Hepatocyte (in vitro differentiated cells): ENCODE results near the gene TECR. TPM values are rescaled to one million over a fixed set of nuclear protein-coding genes. Genes with fewer than 3 reads are reported as not detected.

Experiments used
- DNase-seq: peaks from one replicate; pipeline ENCODE4 v3.0.0-alpha.2; 2016; ENCODE audit warnings: low spot score
- H2AFZ ChIP-seq: fragments of 200-600 bp; sonication (generic); 2 replicates; pipeline ENCODE4 v1.6.0; 2016; ENCODE audit warnings: antibody characterized with exemption, mild to moderate bottlenecking
- H3K27ac ChIP-seq: fragments of 200-600 bp; sonication (generic); 2 replicates; pipeline ENCODE4 v1.5.1; 2016; ENCODE audit warnings: mild to moderate bottlenecking
- H3K27me3 ChIP-seq: fragments of 200-600 bp; sonication (generic); 2 replicates; pipeline ENCODE4 v1.6.1; 2016
- H3K36me3 ChIP-seq: fragments of 200-600 bp; sonication (generic); replicated peaks from 2 replicates; pipeline ENCODE4 v1.5.1; 2016; ENCODE audit warnings: low read depth; ENCODE audit not compliant: insufficient read depth
- H3K4me1 ChIP-seq: fragments of 200-600 bp; sonication (generic); 2 replicates; pipeline ENCODE4 v1.5.1; 2016; ENCODE audit warnings: mild to moderate bottlenecking, moderate library complexity; ENCODE audit not compliant: insufficient read depth
- H3K4me2 ChIP-seq: fragments of 200-600 bp; sonication (generic); 2 replicates; pipeline ENCODE4 v1.6.0; 2016
- H3K4me3 ChIP-seq: fragments of 200-600 bp; sonication (generic); 2 replicates; pipeline ENCODE4 v1.5.1; 2016; ENCODE audit warnings: mild to moderate bottlenecking
- H3K79me2 ChIP-seq: fragments of 200-600 bp; sonication (generic); 2 replicates; pipeline ENCODE4 v1.6.0; 2017; ENCODE audit warnings: mild to moderate bottlenecking
- H3K9me2 ChIP-seq: fragments of 200-600 bp; sonication (generic); replicated peaks from 2 replicates; pipeline ENCODE4 v1.6.0; 2017; ENCODE audit warnings: mild to moderate bottlenecking; ENCODE audit not compliant: insufficient read depth
- H3K9me3 ChIP-seq: fragments of 200-600 bp; sonication (generic); 2 replicates; pipeline ENCODE4 v1.5.1; 2016; ENCODE audit warnings: low read depth, mild to moderate bottlenecking
- H4K20me1 ChIP-seq: fragments of 200-600 bp; sonication (generic); 2 replicates; pipeline ENCODE4 v1.6.0; 2016; ENCODE audit warnings: mild to moderate bottlenecking; ENCODE audit not compliant: insufficient read depth, poor library complexity, severe bottlenecking
- EZH2 ChIP-seq: fragments of 200-600 bp; sonication (generic); IDR thresholded peaks from 2 replicates; pipeline ENCODE4 v1.6.1; 2016; ENCODE audit warnings: antibody characterized with exemption, mild to moderate bottlenecking, borderline replicate concordance
- EZH2phosphoT487 ChIP-seq: fragments of 200-600 bp; sonication (generic); IDR thresholded peaks from one replicate; pipeline ENCODE4 v1.6.1; 2018; ENCODE audit warnings: antibody characterized with exemption, mild to moderate bottlenecking, low read depth, moderate library complexity; ENCODE audit not compliant: unreplicated experiment, severe bottlenecking
- WGBS: methylation state at CpG from one replicate; pipeline ENCODE4 v1.1.6; 2016; ENCODE audit warnings: low lambda C conversion rate; ENCODE audit errors: missing lambda C conversion rate; 5-methylcytosine and 5-hydroxymethylcytosine counted together
- polyA plus RNA-seq: library from polyadenylated mRNA; unstranded; fragments of >200 nt; fragmentation: Nextera tagmentation; extraction: Ambion mirVana; gene quantifications from 2 replicates; pipeline ENCODE4 v1.2.1, GENCODE V29; 2016
- total RNA-seq: library from RNA; depleted of rRNA; stranded (reverse); fragments of >200 nt; gene quantifications from 2 replicates; pipeline ENCODE4 v1.2.3, GENCODE V29; 2014
- TF ChIP-seq, protein P1 (sequence below): fragments of 200-600 bp; sonication (generic); IDR thresholded peaks from 2 replicates; pipeline ENCODE4 v1.5.1; 2016; ENCODE audit warnings: antibody characterized with exemption, mild to moderate bottlenecking; ENCODE audit not compliant: poor library complexity

The TECR gene
- total and polyA plus RNA-seq, 2 experiments from 2014 or later: 65.3 to 366 TPM

DNA sequence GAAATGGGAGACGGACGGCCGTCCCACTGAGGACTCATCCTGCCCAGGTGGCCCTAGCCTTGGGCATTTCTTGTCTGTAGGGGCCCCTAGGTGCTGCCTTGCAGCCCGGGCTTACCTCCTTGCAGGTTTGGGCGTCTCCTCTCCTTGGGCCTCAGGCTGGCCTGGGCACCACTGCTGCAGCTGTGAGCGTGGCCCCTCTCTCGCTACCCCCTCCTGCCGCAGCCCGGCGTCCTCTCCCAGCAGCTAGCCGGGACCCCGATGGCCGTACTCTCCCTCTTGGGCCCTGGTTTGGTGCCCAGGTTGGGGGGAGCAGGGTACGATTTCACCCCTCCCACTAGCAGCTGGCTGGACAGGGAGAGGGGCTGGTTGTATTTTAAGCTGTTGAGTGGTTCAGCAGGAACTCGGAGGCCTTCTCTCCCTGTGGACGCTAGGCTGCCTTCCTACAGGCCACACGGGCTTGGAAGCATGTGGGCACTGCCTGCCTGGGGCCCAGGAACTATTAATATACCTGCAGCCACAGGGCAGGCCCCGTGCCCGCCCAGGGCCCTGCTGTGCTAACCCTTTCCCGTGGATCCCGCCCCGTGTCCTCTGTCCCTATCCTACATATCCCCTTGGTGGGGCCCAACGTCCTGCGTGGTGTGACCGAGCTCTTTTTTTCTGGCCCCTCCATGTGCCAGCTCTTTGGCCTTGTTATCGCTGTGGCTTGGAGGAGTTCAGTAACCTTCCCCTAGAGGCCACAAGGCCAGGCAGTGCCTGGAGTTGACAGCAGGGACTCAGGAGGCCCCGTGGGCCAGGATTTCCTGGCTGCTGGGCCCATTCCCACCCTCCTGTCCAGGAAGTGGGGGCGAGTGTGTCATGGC lies 30.8 kb downstream of the TECR start:
- no peak for DNase-seq
- no peaks in the 10 kb centered on the region for H3K9me3 ChIP-seq

DNA sequence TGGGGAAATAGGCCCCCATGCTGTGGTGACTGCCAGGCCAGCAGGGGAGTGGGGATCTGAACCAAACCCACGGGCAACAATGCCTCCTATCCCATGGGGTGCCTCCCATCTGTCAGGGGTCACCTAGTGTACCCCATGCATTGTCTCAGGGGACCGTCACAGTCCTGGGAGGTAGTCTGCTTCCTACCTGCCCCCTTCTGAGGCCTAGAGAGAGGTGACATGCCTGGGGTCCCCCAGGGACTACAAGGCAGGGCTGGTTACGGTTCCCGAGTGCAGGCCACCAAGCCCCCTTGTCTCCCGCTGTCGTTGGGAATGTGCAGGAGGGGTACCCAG lies 31.3 kb downstream of the TECR start:
- no peak for DNase-seq
- Histone ChIP-seq H2AFZ (no peak overlapping the region), H3K4me2 (no peak overlapping the region), H3K79me2 (peaks cover 57% of the 10 kb centered on the region), H3K9me3 (no peaks in the 10 kb centered on the region), H3K27ac (no peak overlapping the region), H3K27me3 (no peaks in the 10 kb centered on the region), H3K4me1 (peaks cover 4% of the 10 kb centered on the region), H3K36me3 (no peaks in the 10 kb centered on the region), H4K20me1 (peaks cover 2% of the 10 kb centered on the region), H3K9me2 (no peaks in the 10 kb centered on the region), H3K4me3 (no peak overlapping the region)
- TF ChIP-seq EZH2phosphoT487 (no peak), EZH2 (no peak)
- WGBS: 97% methylated on average over 6 of the region's 6 CpGs

More for the DNA sequence above, 30.8 kb downstream of the TECR start:
- H3K36me3 ChIP-seq: no peaks in the 10 kb centered on the region
- peaks cover 4% of the 10 kb centered on the region for H3K4me1 ChIP-seq
- TF ChIP-seq, protein P1, sequence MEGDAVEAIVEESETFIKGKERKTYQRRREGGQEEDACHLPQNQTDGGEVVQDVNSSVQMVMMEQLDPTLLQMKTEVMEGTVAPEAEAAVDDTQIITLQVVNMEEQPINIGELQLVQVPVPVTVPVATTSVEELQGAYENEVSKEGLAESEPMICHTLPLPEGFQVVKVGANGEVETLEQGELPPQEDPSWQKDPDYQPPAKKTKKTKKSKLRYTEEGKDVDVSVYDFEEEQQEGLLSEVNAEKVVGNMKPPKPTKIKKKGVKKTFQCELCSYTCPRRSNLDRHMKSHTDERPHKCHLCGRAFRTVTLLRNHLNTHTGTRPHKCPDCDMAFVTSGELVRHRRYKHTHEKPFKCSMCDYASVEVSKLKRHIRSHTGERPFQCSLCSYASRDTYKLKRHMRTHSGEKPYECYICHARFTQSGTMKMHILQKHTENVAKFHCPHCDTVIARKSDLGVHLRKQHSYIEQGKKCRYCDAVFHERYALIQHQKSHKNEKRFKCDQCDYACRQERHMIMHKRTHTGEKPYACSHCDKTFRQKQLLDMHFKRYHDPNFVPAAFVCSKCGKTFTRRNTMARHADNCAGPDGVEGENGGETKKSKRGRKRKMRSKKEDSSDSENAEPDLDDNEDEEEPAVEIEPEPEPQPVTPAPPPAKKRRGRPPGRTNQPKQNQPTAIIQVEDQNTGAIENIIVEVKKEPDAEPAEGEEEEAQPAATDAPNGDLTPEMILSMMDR: no peak
- TF ChIP-seq EZH2phosphoT487 (no peak), EZH2 (no peak)
- H4K20me1 ChIP-seq: peaks cover 2% of the 10 kb centered on the region
- no peaks in the 10 kb centered on the region for H3K9me2 ChIP-seq
- no peak overlapping the region for H2AFZ ChIP-seq
- peaks cover 61% of the 10 kb centered on the region for H3K79me2 ChIP-seq
- H3K27ac ChIP-seq: no peak overlapping the region
- no peak overlapping the region for H3K4me3 ChIP-seq
- no peaks in the 10 kb centered on the region for H3K27me3 ChIP-seq
- WGBS: 88% methylated on average over 28 of the region's 28 CpGs
- no peak overlapping the region for H3K4me2 ChIP-seq

DNA sequence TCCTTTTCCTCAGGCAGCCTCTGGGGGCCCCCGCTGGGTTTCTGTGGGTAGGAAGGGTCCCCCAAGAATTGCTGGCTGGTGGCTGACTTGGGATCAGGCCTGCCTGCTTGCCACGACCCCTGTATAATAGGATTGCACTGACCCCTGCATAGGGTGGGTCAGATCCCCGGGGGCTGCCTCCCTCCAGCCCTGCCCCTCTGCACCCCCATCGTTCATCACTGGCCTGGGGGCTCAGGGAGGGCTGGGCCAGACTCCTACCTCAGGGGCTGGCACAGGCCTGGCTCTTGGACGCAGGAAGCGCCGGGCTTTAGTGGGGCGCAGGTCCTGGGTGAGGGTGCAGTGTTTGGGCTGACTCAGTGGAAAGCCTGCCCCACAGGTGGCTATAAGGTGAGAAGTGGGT lies 31.9 kb downstream of the TECR start:
- no peak for DNase-seq
- no peak overlapping the region for H2AFZ ChIP-seq
- H3K4me3 ChIP-seq: no peak overlapping the region
- no peaks in the 10 kb centered on the region for H3K9me2 ChIP-seq
- no peaks in the 10 kb centered on the region for H3K27me3 ChIP-seq
- H3K4me2 ChIP-seq: no peak overlapping the region
- H3K79me2 ChIP-seq: peaks cover 52% of the 10 kb centered on the region
- H4K20me1 ChIP-seq: peaks cover 2% of the 10 kb centered on the region
- H3K4me1 ChIP-seq: peaks cover 3% of the 10 kb centered on the region
- no peaks in the 10 kb centered on the region for H3K9me3 ChIP-seq
- WGBS: 86% methylated on average over 7 of the region's 8 CpGs
- TF ChIP-seq EZH2phosphoT487 (no peak), EZH2 (no peak)
- TF ChIP-seq, protein P1: no peak
- H3K36me3 ChIP-seq: no peaks in the 10 kb centered on the region
- H3K27ac ChIP-seq: no peak overlapping the region

DNA sequence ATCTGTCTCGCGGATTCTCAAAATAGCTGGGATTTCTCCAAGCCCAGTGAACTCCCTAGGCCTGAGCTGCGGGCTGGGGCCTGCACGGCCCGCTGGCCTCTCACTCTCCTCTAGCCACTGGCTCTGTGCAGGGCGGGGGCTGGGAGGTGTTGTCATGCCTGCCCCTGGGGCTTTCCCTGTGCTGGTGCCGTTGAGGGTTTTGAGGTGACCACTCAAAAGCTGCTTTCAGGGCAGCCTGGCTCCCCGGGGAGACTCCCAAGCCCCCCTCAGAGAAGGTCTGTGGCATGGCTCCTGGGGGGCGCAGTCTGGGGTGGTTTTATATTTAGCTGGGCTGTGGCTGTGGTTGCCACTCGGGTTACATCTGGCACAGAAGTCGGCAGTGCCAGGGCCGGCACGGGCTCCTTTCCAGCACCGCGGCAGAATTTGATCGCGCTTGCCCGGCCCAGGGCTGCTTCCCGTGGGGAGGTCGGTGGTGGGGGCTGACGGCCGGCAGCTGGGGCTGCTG lies 32.5 kb downstream of the TECR start:
- H4K20me1 ChIP-seq: peaks cover 2% of the 10 kb centered on the region
- no peak overlapping the region for H3K4me3 ChIP-seq
- H3K79me2 ChIP-seq: peaks cover 46% of the 10 kb centered on the region
- TF ChIP-seq EZH2 (no peak), EZH2phosphoT487 (no peak)
- TF ChIP-seq, protein P1: no peak
- no peaks in the 10 kb centered on the region for H3K9me2 ChIP-seq
- H3K9me3 ChIP-seq: no peaks in the 10 kb centered on the region
- H3K27me3 ChIP-seq: no peaks in the 10 kb centered on the region
- no peaks in the 10 kb centered on the region for H3K4me1 ChIP-seq
- DNase-seq: peak; percentile 18
- H3K36me3 ChIP-seq: no peaks in the 10 kb centered on the region
- WGBS: 83% methylated on average over 22 of the region's 22 CpGs
- H3K27ac ChIP-seq: no peak overlapping the region
- no peak overlapping the region for H2AFZ ChIP-seq
- no peak overlapping the region for H3K4me2 ChIP-seq
